SHP77 (cell line): ENCODE data around the gene NVL.
A peak's percentile ranks its signal among the peaks of the same experiment; 100 is the strongest.
"Not testable (repeated sequence)": the region's sequence is repeated elsewhere in the genome, so short reads cannot be mapped to it uniquely, and the experiment has no call there.

Experiments
- DNase-seq, 2 experiments: peaks; one replicate each; lab custom pipeline; 2025; lab: John Stamatoyannopoulos, UW

Gene NVL

GRCh38 chr1:224329842-224330753, at the start of gene NVL:
Gene NVL (minus strand): TSS chr1:224330172. CDS start chr1:224330127, 45 bp downstream.
- peak; percentile 88 to 91 for DNase-seq

- DNase-seq: no peak
Observed at GRCh38 chr1:224378855-224379631, 49.1 kb upstream of the NVL start.

- DNase-seq: no peak
Observed at GRCh38 chr1:224377676-224378006, 47.7 kb upstream of the NVL start.

DNA sequence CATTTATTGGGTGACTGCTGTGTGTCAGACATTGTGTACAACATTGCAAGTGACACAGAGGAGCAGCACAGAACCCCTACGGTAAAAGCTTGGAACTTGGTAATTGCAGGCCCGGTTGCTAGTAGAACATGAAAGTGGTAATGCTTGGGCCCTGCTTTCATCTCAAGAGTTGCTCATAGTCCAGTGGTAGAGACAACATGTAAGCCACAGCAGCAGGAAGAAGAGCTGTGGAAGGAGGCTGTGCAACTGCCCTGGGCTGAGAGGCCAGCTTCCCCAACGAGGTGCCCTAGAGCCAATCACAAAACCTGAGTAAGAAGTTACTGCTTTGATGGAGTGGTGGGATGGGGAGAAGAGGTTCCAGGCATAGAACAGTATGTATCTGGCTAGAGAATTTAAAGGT, 45.1 kb upstream of the NVL start:
- no peak for DNase-seq

DNA sequence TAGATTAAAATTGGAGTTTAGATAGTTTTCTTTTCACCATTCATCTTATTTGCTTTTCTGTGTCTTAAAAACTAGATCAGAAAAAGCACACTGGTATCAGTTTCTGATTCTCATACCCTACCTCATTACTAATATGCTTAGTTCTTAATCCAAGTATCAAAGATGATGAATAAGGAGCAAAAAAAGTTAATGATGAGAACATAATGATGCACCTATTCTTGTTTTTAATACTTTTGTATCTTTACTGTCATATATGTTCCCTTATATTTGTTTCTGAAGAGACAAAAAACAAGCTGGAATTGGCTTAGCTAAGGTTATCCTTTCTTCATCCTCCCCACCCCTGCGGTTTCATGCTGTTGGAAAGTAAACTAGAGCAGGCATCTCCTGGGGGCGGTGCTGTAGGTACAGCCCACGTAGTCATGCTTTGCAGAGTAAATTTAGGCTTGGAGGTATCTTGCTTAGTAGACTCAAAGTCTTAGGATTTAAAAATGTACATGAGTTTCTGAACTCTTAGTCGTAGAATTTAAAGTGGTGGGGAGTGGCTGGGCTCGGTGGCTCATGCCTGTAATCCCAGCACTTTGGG, 43.1 kb upstream of the NVL start:
- no peak for DNase-seq

DNA sequence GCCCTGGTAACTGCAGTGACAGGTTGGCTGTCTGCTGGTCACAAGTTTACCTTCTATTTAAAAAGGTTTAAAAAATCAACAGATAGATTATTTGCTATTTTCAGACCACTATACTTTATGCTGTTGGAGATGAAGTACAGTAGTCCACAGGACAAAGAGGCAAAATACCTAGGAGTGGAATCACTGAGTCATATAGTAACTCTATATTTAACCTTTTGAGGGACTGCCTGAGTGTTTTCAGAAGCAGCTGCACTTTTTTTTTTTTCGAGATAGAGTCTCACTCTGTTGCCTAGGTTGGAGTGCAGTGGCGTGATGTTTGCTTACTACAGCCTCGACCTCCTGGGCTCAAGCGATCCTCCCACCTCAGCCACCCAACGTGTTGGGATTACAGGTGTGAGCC, 38.4 kb upstream of the NVL start:
- DNase-seq: no peak

DNA sequence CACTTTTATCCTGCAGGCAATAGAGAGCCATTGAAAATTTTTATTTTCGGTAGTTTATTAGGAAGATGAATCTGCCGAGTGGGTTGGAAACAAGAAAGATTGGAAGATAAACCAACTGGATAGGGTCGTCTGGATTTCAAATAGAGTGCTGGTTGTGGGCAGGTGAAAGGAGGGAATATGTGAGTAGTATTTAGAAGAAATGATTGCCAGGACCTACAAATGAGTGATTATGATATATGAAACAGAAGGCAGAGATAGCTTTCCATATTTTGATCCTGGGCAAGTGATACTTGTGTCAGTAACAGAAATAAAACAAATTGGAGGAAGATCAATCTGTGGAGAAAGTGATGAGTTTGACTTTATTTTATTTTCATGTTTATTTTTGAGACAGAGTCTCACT, 29.2 kb upstream of the NVL start:
- DNase-seq: no peak

- no peak for DNase-seq
Observed at GRCh38 chr1:224358237-224358636, 28.3 kb upstream of the NVL start.

- DNase-seq: no peak
Observed at GRCh38 chr1:224357626-224358124, 27.7 kb upstream of the NVL start.

DNA sequence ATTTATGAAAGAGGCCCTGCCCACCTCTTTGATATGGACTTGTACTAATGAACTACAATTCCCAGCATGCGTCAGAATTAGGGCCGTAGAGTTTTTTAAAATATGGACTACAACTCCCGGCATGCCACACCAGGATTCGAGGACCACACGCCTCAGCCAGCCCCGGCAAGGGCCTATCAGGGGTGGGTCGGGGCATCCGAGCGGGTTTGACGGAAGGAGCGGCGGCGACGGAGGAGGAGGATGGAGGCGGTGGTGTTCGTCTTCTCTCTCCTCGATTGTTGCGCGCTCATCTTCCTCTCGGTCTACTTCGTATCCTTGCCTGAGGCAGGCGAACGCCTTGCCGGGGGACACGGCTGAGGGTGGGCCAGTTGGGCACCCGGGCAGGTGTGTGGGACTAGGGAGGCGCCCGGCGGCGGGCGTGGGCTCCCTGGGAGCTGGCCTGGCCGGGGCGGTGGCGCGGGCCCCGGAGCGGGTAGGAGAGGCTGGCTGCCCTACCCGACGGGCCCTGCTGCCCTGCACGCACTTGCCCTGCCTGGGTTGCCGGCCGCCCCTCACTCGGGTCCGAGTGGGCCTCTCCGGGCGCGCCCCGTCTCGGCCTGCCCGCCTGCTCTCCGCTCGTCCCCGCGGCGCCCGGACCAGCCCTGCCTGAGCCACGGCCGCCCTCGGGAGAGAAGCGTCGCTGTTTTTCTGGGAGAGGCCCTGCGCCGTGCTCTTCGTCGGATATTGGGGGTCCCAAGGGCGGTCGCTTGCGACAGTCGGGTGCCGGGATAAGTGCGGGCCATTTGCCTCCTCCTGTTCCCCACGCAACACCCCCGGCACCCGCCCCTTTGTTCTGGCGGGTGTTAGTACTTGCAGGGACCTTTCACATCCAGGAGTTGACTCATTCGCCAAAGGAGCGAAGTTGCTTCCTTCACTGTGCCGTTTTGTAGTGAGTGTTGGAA, 27.0 kb upstream of the NVL start, which contains the start of gene CNIH4:
Gene CNIH4, plus strand, starts transcription at position 195 of the 941 bp plus-strand sequence. Its CDS starts 46 bp downstream, at position 241.
- DNase-seq: peak; percentile 92 to 98

DNA sequence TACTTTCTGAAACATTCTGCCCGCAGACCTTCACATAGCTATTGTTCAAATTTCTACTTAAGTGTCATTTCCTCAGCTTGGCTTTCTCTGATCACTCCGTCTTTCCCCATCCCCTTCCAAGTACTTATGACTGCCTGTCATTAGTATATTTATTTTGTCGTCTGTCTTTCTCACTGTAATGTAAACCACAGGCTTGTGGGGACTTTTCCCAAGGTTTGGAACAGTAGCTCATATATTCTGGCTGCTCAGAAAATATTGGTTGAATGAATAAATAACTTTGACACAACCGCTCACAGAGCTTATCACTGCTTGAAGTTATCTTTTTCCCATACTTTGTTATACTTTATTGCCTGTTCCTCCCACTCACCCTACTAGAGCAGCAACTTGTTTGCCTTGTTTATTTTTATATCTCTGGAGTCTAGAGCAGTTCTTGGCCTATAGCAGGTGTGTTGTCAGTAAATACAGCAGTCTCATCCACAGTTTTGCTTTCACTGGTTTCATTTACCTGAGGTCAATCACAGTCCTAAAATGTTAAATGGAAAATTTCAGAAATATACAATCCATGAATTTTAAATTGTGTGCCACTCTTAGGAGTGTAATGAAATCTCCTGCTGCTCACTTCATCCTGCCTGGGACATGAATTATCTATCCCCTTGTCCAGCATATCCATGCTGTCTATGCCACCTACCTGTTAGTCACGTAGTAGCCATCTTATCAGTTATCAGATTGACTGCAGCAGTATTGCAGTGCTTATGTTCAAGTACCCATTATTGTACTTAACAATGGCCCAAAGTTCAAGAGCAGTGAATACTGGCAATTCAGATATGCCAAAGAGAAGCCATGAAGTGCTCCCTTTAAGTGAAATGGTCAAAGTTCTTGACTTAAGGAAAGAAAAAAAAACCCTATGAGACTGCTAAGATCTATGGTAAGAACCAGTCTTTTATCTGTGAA, 24.3 kb upstream of the NVL start:
- DNase-seq: no peak

- DNase-seq: not testable (repeated sequence)
Observed at GRCh38 chr1:224352436-224353085, 22.6 kb upstream of the NVL start.

GRCh38 chr1:224349716-224350115, 19.7 kb upstream of the NVL start:
- DNase-seq: not testable (repeated sequence)

DNA sequence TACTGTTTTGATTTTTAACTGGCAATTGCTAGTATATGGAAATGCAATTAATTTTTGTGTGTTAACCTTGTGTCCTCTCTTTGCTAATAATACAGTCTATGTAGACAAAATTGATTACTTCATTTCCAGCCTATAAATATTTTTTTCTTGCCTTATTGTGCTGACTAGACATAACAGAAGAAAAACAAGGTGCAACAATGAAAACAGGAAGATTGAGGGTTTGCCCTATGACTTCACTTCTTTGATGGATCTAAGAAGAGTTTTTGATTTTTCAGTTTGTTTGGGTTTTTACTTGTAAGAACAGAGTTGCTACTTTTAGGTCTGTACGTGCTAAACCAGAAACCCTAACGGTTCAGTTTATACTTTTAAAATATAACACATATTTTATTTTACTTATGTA, 18.2 kb upstream of the NVL start:
- no peak for DNase-seq

- DNase-seq: no peak
Observed at GRCh38 chr1:224343679-224344078, 13.7 kb upstream of the NVL start.

DNA sequence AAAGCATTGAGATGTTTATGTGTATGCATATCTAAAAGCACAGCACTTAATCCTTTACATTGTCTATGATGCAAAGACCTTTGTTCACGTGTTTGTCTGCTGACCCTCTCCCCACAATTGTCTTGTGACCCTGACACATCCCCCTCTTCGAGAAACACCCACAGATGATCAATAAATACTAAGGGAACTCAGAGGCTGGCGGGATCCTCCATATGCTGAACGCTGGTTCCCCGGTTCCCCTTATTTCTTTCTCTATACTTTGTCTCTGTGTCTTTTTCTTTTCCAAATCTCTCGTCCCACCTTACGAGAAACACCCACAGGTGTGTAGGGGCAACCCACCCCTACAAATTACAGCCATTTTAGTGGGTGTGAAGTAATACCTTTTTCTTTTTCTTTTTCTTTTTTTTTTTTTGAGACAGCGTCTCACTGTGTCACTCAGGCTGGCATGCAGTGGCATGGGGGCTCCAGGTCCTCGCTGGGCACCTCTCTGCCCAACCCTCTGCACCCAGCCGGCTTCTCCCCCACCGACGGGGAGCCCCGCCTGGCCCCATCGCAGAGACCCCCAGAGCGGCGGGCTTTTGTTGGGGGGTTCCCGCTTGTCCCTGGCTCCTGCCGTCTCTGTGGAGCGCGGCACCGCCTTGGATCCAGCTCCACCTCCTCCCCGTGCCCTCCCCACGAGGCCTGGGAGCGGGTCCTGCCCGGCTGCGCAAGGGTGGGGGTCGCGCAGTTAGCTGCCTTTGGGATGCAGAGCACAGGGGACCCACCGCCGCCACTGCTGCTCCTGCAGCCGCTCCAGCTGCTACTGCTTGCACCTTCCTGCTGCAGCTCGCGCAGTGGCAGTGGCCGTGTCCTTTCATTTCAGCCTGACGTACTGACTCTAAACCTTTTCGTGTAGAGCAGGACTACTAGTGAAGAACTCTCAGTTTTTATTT, 10.7 kb upstream of the NVL start:
- not testable (repeated sequence) for DNase-seq

GRCh38 chr1:224339442-224340033, 9.6 kb upstream of the NVL start:
- no peak for DNase-seq
